ENCODE data around the gene ZNF23.

ZNF23 gene

GRCh38 chr16:71461686-71462648, at the start of gene ZNF23:
TSS of gene ZNF23 (minus strand) at chr16:71462247. CDS start at chr16:71456796, 5,451 bp downstream.
- peak; percentile 88 for DNase-seq

GRCh38 chr16:71507061-71507460, 45.0 kb upstream of the ZNF23 start:
- no peak for DNase-seq

- no peak for DNase-seq
Observed at GRCh38 chr16:71504901-71505300, 42.9 kb upstream of the ZNF23 start.

- peak; percentile 13 for DNase-seq
Observed at GRCh38 chr16:71504051-71504450, 42.0 kb upstream of the ZNF23 start.

- no peak for DNase-seq
Observed at GRCh38 chr16:71501547-71501946, 39.5 kb upstream of the ZNF23 start.

GRCh38 chr16:71500964-71501363, 38.9 kb upstream of the ZNF23 start:
- DNase-seq: no peak

GRCh38 chr16:71499775-71500364, 37.8 kb upstream of the ZNF23 start:
- DNase-seq: peak; percentile 65

- DNase-seq: no peak
Observed at GRCh38 chr16:71498031-71498430, 36.0 kb upstream of the ZNF23 start.

GRCh38 chr16:71493213-71493612, 31.2 kb upstream of the ZNF23 start:
- no peak for DNase-seq

- no peak for DNase-seq
Observed at GRCh38 chr16:71492786-71493185, 30.7 kb upstream of the ZNF23 start.

GRCh38 chr16:71491054-71491453, 29.0 kb upstream of the ZNF23 start:
- no peak for DNase-seq

GRCh38 chr16:71490361-71490760, 28.3 kb upstream of the ZNF23 start:
- no peak for DNase-seq

- no peak for DNase-seq
Observed at GRCh38 chr16:71489122-71489521, 27.1 kb upstream of the ZNF23 start, which contains the start of gene ZNF19. TSS of gene ZNF19 (minus strand) at chr16:71489324. CDS start at chr16:71482114, 7,210 bp downstream.

- peak; percentile 88 for DNase-seq
Observed at GRCh38 chr16:71484006-71484893, 22.2 kb upstream of the ZNF23 start.

GRCh38 chr16:71482569-71482968, 20.5 kb upstream of the ZNF23 start:
- DNase-seq: no peak

- DNase-seq: no peak
Observed at GRCh38 chr16:71480956-71481355, 18.9 kb upstream of the ZNF23 start.

GRCh38 chr16:71479420-71479819, 17.4 kb upstream of the ZNF23 start:
- DNase-seq: peak; percentile 13

- no peak for DNase-seq
Observed at GRCh38 chr16:71476457-71477124, 14.5 kb upstream of the ZNF23 start.

- DNase-seq: no peak
Observed at GRCh38 chr16:71474864-71475263, 12.8 kb upstream of the ZNF23 start.

GRCh38 chr16:71473891-71474290, 11.8 kb upstream of the ZNF23 start:
- DNase-seq: no peak

GRCh38 chr16:71472931-71473330, 10.9 kb upstream of the ZNF23 start:
- no peak for DNase-seq

- no peak for DNase-seq
Observed at GRCh38 chr16:71472051-71472450, 10.0 kb upstream of the ZNF23 start.

All from activated CD4-positive, alpha-beta T cell treated with anti-CD3 and anti-CD28 coated beads, Interleukin-10, Interleukin-2, amounts not matched to agents 100 ng/mL and 50 ng/mL, durations not matched to agents 16 hours and 8 hours (primary cell).